Measurements from ENCODE around the gene POU2AF3.

POU2AF3 gene

GRCh38 chr11:111324277-111324720 is 26.0 kb downstream of the POU2AF3 start:
- POLR2A ChIA-PET, result no interaction called here
- TF ChIP-seq, protein P1, sequence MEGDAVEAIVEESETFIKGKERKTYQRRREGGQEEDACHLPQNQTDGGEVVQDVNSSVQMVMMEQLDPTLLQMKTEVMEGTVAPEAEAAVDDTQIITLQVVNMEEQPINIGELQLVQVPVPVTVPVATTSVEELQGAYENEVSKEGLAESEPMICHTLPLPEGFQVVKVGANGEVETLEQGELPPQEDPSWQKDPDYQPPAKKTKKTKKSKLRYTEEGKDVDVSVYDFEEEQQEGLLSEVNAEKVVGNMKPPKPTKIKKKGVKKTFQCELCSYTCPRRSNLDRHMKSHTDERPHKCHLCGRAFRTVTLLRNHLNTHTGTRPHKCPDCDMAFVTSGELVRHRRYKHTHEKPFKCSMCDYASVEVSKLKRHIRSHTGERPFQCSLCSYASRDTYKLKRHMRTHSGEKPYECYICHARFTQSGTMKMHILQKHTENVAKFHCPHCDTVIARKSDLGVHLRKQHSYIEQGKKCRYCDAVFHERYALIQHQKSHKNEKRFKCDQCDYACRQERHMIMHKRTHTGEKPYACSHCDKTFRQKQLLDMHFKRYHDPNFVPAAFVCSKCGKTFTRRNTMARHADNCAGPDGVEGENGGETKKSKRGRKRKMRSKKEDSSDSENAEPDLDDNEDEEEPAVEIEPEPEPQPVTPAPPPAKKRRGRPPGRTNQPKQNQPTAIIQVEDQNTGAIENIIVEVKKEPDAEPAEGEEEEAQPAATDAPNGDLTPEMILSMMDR (IDR thresholded peaks at IDR 0.05; ENCODE audit: control extremely low read depth, extremely low read depth, low read depth, missing control alignments), result no peak
- DNase-seq (ENCODE audit: extremely low spot score), result no peak
- CTCF ChIA-PET, result interaction anchor here (1.3 to 2.2 kb wide), 4 partner anchors 25 to 106 kb away, joined by 3 to 6 read pairs (median 4); partner anchors contain the start of gene POU2AF3

GRCh38 chr11:111325259-111325658 is 26.9 kb downstream of the POU2AF3 start:
- ChIA-PET POLR2A (no interaction called here), CTCF (interaction anchor here (1.9 to 2.6 kb wide), 3 partner anchors 12 to 98 kb away, joined by 4 to 10 read pairs (median 8); no protein-coding TSS in a partner anchor)
- no peak for DNase-seq (ENCODE audit: extremely low spot score)
- TF ChIP-seq, protein P1 (IDR thresholded peaks at IDR 0.05; ENCODE audit: control extremely low read depth, extremely low read depth, low read depth, missing control alignments), result no peak

- DNase-seq (ENCODE audit: extremely low spot score), result no peak
- CTCF ChIA-PET, result interaction anchor here (2.3 to 3.3 kb wide), 4 partner anchors 10 to 120 kb away, joined by 8 to 15 read pairs (median 10); no protein-coding TSS in a partner anchor
- TF ChIP-seq, protein P1 (IDR thresholded peaks at IDR 0.05; ENCODE audit: control extremely low read depth, extremely low read depth, low read depth, missing control alignments), result no peak
- POLR2A ChIA-PET, result no interaction called here
Measured at GRCh38 chr11:111326824-111327223, 28.5 kb downstream of the POU2AF3 start.

GRCh38 chr11:111327908-111328624 is 29.7 kb downstream of the POU2AF3 start:
- TF ChIP-seq, protein P1 (IDR thresholded peaks at IDR 0.05; ENCODE audit: control extremely low read depth, extremely low read depth, low read depth, missing control alignments), result no peak
- ChIA-PET CTCF (interaction anchor here (0.7 to 3.3 kb wide), 7 partner anchors 9 to 118 kb away, joined by 3 to 15 read pairs (median 8); no protein-coding TSS in a partner anchor), POLR2A (no interaction called here)
- DNase-seq (ENCODE audit: extremely low spot score), result no peak

- ChIA-PET CTCF (interaction anchor here (0.9 to 3.3 kb wide), 3 partner anchors 13 to 99 kb away, joined by 3 to 15 read pairs (median 3); no protein-coding TSS in a partner anchor), POLR2A (no interaction called here)
- DNase-seq (ENCODE audit: extremely low spot score), result no peak
- TF ChIP-seq, protein P1 (IDR thresholded peaks at IDR 0.05; ENCODE audit: control extremely low read depth, extremely low read depth, low read depth, missing control alignments), result no peak
Measured at GRCh38 chr11:111329306-111330204, 31.2 kb downstream of the POU2AF3 start.

- DNase-seq (ENCODE audit: extremely low spot score), result no peak
- CTCF ChIA-PET, result interaction anchor here (0.9 kb wide), 1 partner anchor 12 kb away, joined by 3 read pairs; no protein-coding TSS in a partner anchor
- POLR2A ChIA-PET, result no interaction called here
- TF ChIP-seq, protein P1 (IDR thresholded peaks at IDR 0.05; ENCODE audit: control extremely low read depth, extremely low read depth, low read depth, missing control alignments), result no peak
Measured at GRCh38 chr11:111330234-111330893, 32.0 kb downstream of the POU2AF3 start.
